ENCODE data around the gene KIAA0513. TPM values are rescaled to one million over a fixed set of nuclear protein-coding genes. Genes with fewer than 3 reads are reported as not detected.

KIAA0513 gene
- total RNA-seq, 1 donor from 2014 or later: 6.1 TPM

DNA sequence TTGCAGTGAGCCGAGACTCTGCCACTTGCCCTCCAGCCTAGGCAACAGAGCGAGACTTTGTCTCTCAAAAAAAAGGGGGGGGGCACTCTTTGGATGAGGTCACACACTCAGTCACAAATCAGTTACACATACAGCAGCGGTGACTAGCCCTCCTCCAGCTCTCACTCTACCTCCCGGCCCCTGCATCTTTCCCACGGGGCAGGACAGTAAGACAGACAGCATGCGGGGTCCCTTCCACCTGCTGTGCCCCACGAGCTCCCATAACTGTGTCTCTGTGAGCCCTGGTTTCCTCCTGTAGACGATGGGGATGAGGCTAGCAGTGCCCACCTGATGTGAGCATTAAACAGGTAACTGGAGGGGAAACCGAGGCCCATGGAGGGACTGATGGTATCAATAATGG lies 79.5 kb downstream of the KIAA0513 start:
- TF ChIP-seq, protein P1, sequence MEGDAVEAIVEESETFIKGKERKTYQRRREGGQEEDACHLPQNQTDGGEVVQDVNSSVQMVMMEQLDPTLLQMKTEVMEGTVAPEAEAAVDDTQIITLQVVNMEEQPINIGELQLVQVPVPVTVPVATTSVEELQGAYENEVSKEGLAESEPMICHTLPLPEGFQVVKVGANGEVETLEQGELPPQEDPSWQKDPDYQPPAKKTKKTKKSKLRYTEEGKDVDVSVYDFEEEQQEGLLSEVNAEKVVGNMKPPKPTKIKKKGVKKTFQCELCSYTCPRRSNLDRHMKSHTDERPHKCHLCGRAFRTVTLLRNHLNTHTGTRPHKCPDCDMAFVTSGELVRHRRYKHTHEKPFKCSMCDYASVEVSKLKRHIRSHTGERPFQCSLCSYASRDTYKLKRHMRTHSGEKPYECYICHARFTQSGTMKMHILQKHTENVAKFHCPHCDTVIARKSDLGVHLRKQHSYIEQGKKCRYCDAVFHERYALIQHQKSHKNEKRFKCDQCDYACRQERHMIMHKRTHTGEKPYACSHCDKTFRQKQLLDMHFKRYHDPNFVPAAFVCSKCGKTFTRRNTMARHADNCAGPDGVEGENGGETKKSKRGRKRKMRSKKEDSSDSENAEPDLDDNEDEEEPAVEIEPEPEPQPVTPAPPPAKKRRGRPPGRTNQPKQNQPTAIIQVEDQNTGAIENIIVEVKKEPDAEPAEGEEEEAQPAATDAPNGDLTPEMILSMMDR (IDR thresholded peaks at IDR 0.05): no peak
- no peak for TF ChIP-seq EZH2 (IDR thresholded peaks at IDR 0.05)
- no peak for TF ChIP-seq EZH2phosphoT487 (IDR thresholded peaks at IDR 0.05)
- no peaks in the 10 kb centered on the region for H4K20me1 ChIP-seq (ENCODE audit: low read depth)
- peaks cover 22% of the 10 kb centered on the region for H3K4me1 Mint-ChIP-seq
- H3K4me2 ChIP-seq: no peak overlapping the region
- peaks cover 20% of the 10 kb centered on the region for H3K27me3 Mint-ChIP-seq (ENCODE audit: insufficient read depth, low read depth)
- no peak overlapping the region for H3K9ac ChIP-seq
- no peak overlapping the region for H3K4me3 Mint-ChIP-seq
- no peaks in the 10 kb centered on the region for H3K9me3 Mint-ChIP-seq
- H3K9me3 ChIP-seq (ENCODE audit: low read depth): no peaks in the 10 kb centered on the region
- no peak overlapping the region for H2AFZ ChIP-seq (replicated peaks)
- no peak overlapping the region for H3K4me3 ChIP-seq
- H3K27ac Mint-ChIP-seq: no peak overlapping the region
- no peaks in the 10 kb centered on the region for H3K36me3 Mint-ChIP-seq
- H3F3A ChIP-seq (ENCODE audit: low read depth): peaks cover 21% of the 10 kb centered on the region
- H3K27ac ChIP-seq: no peak overlapping the region
- H3K36me3 ChIP-seq: no peaks in the 10 kb centered on the region
- peaks cover 14% of the 10 kb centered on the region for H3K4me1 ChIP-seq
- DNase-seq (ENCODE audit: low spot score): no peak
- no peaks in the 10 kb centered on the region for H3K27me3 ChIP-seq
- H3K79me2 ChIP-seq (ENCODE audit: low read depth): no peaks in the 10 kb centered on the region

DNA sequence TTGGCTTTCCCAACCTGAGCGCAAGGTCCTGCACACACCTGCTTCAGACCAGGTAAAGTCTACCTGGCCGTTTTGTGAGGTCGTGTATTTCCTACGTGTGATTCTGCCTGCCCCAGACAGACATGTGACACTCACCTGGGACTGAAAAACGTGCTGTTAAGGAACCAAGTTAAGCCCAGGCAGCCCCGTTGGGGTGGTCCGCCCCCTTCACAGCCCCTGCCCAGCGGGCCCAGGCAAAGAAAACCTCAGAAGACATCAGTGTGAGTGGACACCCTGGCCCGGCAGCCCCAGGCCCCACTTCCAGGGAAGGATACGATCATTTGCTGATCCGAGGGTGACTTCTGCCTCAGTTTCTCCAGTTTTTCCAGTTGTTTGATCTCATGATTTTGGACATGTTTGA lies 79.9 kb downstream of the KIAA0513 start:
- H3K4me2 ChIP-seq: no peak overlapping the region
- H3K9me3 ChIP-seq (ENCODE audit: low read depth): no peaks in the 10 kb centered on the region
- no peak for DNase-seq (ENCODE audit: low spot score)
- no peaks in the 10 kb centered on the region for H3K36me3 ChIP-seq
- H3K4me3 ChIP-seq: no peak overlapping the region
- peaks cover 21% of the 10 kb centered on the region for H3F3A ChIP-seq (ENCODE audit: low read depth)
- no peak overlapping the region for H2AFZ ChIP-seq (replicated peaks)
- TF ChIP-seq, protein P1 (IDR thresholded peaks at IDR 0.05): no peak
- no peak for TF ChIP-seq EZH2 (IDR thresholded peaks at IDR 0.05)
- no peak for TF ChIP-seq EZH2phosphoT487 (IDR thresholded peaks at IDR 0.05)
- Mint-ChIP-seq H3K4me3 (peak overlapping the region; percentile 10), H3K4me1 (peaks cover 25% of the 10 kb centered on the region), H3K9me3 (no peaks in the 10 kb centered on the region), H3K27me3 (ENCODE audit: insufficient read depth, low read depth) (peaks cover 20% of the 10 kb centered on the region), H3K36me3 (no peaks in the 10 kb centered on the region), H3K27ac (no peak overlapping the region)
- no peak overlapping the region for H3K9ac ChIP-seq
- H3K27ac ChIP-seq: no peak overlapping the region
- H3K4me1 ChIP-seq: peaks cover 19% of the 10 kb centered on the region
- H3K79me2 ChIP-seq (ENCODE audit: low read depth): no peaks in the 10 kb centered on the region
- no peaks in the 10 kb centered on the region for H4K20me1 ChIP-seq (ENCODE audit: low read depth)
- H3K27me3 ChIP-seq: no peaks in the 10 kb centered on the region

DNA sequence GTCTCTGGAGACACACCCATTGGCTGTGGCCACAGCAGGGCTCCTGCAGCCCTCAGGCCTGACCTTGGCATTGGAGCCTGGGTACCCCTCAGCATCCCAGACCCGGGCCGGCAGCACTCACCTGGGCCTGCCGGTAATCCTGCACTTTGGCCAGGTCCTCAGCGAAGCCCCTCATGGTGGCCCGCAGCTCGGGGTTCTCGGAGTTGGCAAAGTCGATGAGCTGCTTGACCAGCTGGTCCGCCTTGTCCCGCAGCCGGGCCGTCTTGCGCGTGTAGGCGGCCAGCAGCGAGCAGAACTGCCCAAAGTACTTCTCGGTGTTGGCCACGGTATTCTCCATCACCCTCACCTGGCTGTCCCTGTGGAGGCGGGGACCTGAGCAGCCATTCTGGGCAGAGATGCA lies 82.5 kb downstream of the KIAA0513 start:
- no peak overlapping the region for H3K4me3 ChIP-seq
- no peaks in the 10 kb centered on the region for H3K9me3 ChIP-seq (ENCODE audit: low read depth)
- H3K4me1 Mint-ChIP-seq: peaks cover 36% of the 10 kb centered on the region
- no peak overlapping the region for H3K4me3 Mint-ChIP-seq
- H3K27me3 ChIP-seq: no peaks in the 10 kb centered on the region
- TF ChIP-seq, protein P1 (IDR thresholded peaks at IDR 0.05): no peak
- TF ChIP-seq EZH2phosphoT487 (IDR thresholded peaks at IDR 0.05): no peak
- no peak for TF ChIP-seq EZH2 (IDR thresholded peaks at IDR 0.05)
- H3K4me1 ChIP-seq: peaks cover 14% of the 10 kb centered on the region
- H3K79me2 ChIP-seq (ENCODE audit: low read depth): no peaks in the 10 kb centered on the region
- H3K36me3 ChIP-seq: no peaks in the 10 kb centered on the region
- no peaks in the 10 kb centered on the region for H3K36me3 Mint-ChIP-seq
- H2AFZ ChIP-seq (replicated peaks): no peak overlapping the region
- no peak for DNase-seq (ENCODE audit: low spot score)
- peaks cover 26% of the 10 kb centered on the region for H3K27me3 Mint-ChIP-seq (ENCODE audit: insufficient read depth, low read depth)
- no peaks in the 10 kb centered on the region for H3K9me3 Mint-ChIP-seq
- H3K27ac Mint-ChIP-seq: no peak overlapping the region
- H4K20me1 ChIP-seq (ENCODE audit: low read depth): no peaks in the 10 kb centered on the region
- no peak overlapping the region for H3K27ac ChIP-seq
- H3K4me2 ChIP-seq: no peak overlapping the region
- peaks cover 13% of the 10 kb centered on the region for H3F3A ChIP-seq (ENCODE audit: low read depth)
- H3K9ac ChIP-seq: no peak overlapping the region

Measured in neural progenitor cell (in vitro differentiated cells).